Effector memory CD4-positive, alpha-beta T cell (primary cell): ENCODE data around the gene TEKT3.

Experiments used
- DNase-seq, 3 donors: peaks; one replicate each; pipeline ENCODE4 v3.0.0-alpha.2; 2020
- H3K27ac ChIP-seq: 2 replicates; pipeline ENCODE4 v1.7.0; 2013; ENCODE audit warnings: mild to moderate bottlenecking, low read length, moderate library complexity; ENCODE audit not compliant: insufficient read depth, poor library complexity, severe bottlenecking
- H3K27me3 ChIP-seq: replicated peaks from 2 replicates; pipeline ENCODE4 v1.7.0; 2013; ENCODE audit warnings: mild to moderate bottlenecking, low read length; ENCODE audit not compliant: insufficient read depth, control insufficient read depth, poor library complexity, severe bottlenecking
- H3K36me3 ChIP-seq: 2 replicates; pipeline ENCODE4 v1.7.0; 2013; ENCODE audit warnings: mild to moderate bottlenecking, low read length, moderate library complexity; ENCODE audit not compliant: control insufficient read depth, insufficient read depth
- H3K4me1 ChIP-seq: 2 replicates; pipeline ENCODE4 v1.7.0; 2013; ENCODE audit warnings: low read length, mild to moderate bottlenecking; ENCODE audit not compliant: control insufficient read depth, insufficient read depth, poor library complexity, severe bottlenecking
- H3K4me3 ChIP-seq: 2 replicates; pipeline ENCODE4 v1.7.0; 2013; ENCODE audit warnings: low read length, low read depth, mild to moderate bottlenecking; ENCODE audit not compliant: insufficient read depth, poor library complexity, severe bottlenecking
- H3K9me3 ChIP-seq: 2 replicates; pipeline ENCODE4 v1.7.0; 2013; ENCODE audit warnings: mild to moderate bottlenecking, low read length, moderate library complexity; ENCODE audit not compliant: control insufficient read depth

Gene TEKT3

GRCh38 chr17:15287538-15288267 lies 53.7 kb downstream of the TEKT3 start:
- no peak for DNase-seq
- H3K4me1 ChIP-seq, result no peaks in the 10 kb centered on the region
- no peak overlapping the region for H3K27ac ChIP-seq
- no peaks in the 10 kb centered on the region for H3K9me3 ChIP-seq
- no peaks in the 10 kb centered on the region for H3K36me3 ChIP-seq
- no peaks in the 10 kb centered on the region for H3K27me3 ChIP-seq
- H3K4me3 ChIP-seq, result no peak overlapping the region

DNA sequence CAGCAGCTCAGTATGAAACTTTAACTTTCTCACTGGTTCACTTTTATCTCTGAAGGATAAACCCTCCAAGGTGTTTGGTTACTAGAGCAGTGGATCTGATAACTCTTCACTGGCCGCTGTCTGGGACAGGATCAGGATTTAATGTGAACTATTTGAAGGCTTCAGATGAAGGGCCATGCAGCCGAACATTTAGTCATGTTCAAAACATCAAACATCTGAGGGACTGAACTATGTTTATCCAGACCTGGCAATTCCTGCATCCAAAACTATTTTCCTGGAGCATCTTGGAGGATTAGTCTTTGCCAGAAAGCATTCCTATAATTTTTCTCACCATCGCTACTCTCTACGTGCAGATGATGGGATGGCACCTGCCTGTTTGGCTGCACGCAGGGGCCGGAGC lies 55.9 kb downstream of the TEKT3 start:
- Histone ChIP-seq H3K4me1 (no peaks in the 10 kb centered on the region), H3K27me3 (no peaks in the 10 kb centered on the region), H3K36me3 (no peaks in the 10 kb centered on the region), H3K4me3 (no peak overlapping the region), H3K9me3 (no peaks in the 10 kb centered on the region), H3K27ac (no peak overlapping the region)
- DNase-seq, result no peak

DNA sequence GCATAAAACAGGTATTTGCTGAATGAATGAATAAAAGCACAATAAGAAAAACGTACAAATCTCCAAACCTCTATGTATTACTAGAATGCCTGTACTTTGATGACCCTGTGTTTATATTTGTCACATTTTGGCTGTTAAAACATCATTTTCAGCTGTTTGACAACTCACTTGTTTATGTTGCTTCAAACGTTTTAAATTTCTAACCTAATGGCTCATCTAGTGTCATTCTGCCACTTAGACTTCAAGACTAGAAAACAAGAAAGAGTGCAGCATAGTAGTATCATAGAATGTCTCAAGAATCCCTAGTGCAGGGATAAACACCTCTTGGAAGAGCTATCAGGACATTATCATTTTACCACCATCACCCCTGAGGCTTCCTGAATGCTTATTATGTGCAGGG lies 56.9 kb downstream of the TEKT3 start:
- Histone ChIP-seq H3K27me3 (no peaks in the 10 kb centered on the region), H3K9me3 (no peaks in the 10 kb centered on the region), H3K27ac (no peak overlapping the region), H3K4me1 (no peaks in the 10 kb centered on the region), H3K4me3 (no peak overlapping the region), H3K36me3 (no peaks in the 10 kb centered on the region)
- no peak for DNase-seq

- Histone ChIP-seq H3K9me3 (no peaks in the 10 kb centered on the region), H3K4me1 (no peaks in the 10 kb centered on the region), H3K4me3 (no peak overlapping the region), H3K27me3 (no peaks in the 10 kb centered on the region), H3K27ac (no peak overlapping the region), H3K36me3 (no peaks in the 10 kb centered on the region)
- no peak for DNase-seq
These were observed 57.3 kb downstream of the TEKT3 start for GRCh38 chr17:15284107-15284506.

- H3K4me1 ChIP-seq, result no peaks in the 10 kb centered on the region
- no peaks in the 10 kb centered on the region for H3K36me3 ChIP-seq
- no peaks in the 10 kb centered on the region for H3K27me3 ChIP-seq
- DNase-seq, result no peak
- no peak overlapping the region for H3K27ac ChIP-seq
- H3K4me3 ChIP-seq, result no peak overlapping the region
- no peaks in the 10 kb centered on the region for H3K9me3 ChIP-seq
These were observed 59.5 kb downstream of the TEKT3 start for GRCh38 chr17:15281909-15282308.

DNA sequence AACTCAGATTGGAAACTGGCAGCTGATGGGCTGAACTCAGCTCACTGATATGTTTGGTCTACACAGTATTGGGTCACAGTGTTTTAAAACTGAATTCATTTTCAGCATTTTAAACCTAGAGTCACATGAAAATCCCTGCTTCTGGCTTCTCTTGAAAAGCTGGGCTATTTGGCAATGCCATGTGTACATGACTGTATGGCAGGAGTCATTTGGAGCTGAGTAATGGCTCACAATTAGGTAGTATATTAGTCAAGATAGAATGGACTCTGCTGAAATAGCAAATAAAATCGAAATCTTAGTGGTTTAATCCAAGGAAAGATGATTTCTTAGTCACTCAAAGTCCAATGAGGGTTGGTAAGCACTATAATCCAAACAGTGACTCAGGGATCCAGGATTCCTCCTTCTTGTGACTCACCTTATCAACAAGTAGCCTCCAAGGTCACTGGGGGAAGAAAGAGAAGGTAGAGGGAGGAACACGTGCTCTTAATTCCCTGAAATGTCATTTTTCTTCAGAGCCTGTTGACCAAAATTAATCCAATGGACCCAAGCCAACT lies 62.4 kb downstream of the TEKT3 start:
- Histone ChIP-seq H3K27ac (no peak overlapping the region), H3K4me1 (no peaks in the 10 kb centered on the region), H3K4me3 (no peak overlapping the region), H3K9me3 (no peaks in the 10 kb centered on the region), H3K36me3 (no peaks in the 10 kb centered on the region), H3K27me3 (no peaks in the 10 kb centered on the region)
- DNase-seq, result no peak

GRCh38 chr17:15278380-15278779 lies 63.0 kb downstream of the TEKT3 start:
- H3K27me3 ChIP-seq, result no peaks in the 10 kb centered on the region
- no peak overlapping the region for H3K4me3 ChIP-seq
- H3K36me3 ChIP-seq, result no peaks in the 10 kb centered on the region
- H3K27ac ChIP-seq, result no peak overlapping the region
- H3K9me3 ChIP-seq, result no peaks in the 10 kb centered on the region
- DNase-seq, result no peak
- H3K4me1 ChIP-seq, result no peaks in the 10 kb centered on the region

DNA sequence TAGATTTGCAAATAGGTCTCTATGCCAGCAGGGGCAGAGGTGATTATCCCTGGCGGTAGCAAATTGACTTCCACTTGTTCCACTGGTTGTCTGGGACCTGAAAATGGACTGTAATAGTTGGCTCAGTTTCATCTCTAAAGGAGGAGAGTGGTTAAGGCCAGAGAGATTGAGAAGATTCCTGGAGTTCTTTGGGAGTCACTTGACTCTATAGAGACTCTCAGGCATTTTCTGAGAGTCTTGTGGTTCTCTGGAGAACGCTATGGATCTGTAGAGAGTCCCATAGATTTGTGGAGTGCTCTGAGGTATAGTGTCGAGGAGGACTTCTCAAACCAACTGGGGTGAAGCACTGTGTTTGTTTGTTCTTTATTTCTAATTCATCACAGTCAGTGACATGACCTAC lies 67.4 kb downstream of the TEKT3 start:
- Histone ChIP-seq H3K4me3 (no peak overlapping the region), H3K4me1 (no peaks in the 10 kb centered on the region), H3K27ac (no peak overlapping the region), H3K36me3 (no peaks in the 10 kb centered on the region), H3K9me3 (no peaks in the 10 kb centered on the region), H3K27me3 (no peaks in the 10 kb centered on the region)
- DNase-seq, result no peak

- H3K36me3 ChIP-seq, result no peaks in the 10 kb centered on the region
- H3K9me3 ChIP-seq, result no peaks in the 10 kb centered on the region
- no peak overlapping the region for H3K27ac ChIP-seq
- H3K27me3 ChIP-seq, result no peaks in the 10 kb centered on the region
- no peak overlapping the region for H3K4me3 ChIP-seq
- no peak for DNase-seq
- no peaks in the 10 kb centered on the region for H3K4me1 ChIP-seq
These were observed 68.1 kb downstream of the TEKT3 start for GRCh38 chr17:15273141-15273793.

DNA sequence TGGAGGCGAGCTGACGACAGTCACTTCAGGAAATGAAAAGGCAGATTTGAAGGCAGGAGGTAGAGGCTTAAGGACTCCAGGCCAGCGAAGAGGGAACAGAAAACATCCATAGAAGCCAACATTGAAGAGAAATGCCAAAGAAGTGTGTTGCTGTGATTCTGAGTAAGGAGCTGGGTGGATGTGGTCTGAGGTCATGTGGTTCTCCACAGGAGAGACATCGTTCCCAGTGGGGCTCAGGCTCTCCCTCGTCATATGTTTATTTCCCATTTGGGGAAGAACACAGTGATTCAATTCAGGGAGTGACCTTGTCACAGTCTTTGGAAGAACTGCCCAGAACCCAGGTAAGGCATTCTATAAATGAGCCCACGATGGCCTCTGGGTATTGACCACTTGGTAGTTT lies 69.7 kb downstream of the TEKT3 start:
- no peaks in the 10 kb centered on the region for H3K9me3 ChIP-seq
- DNase-seq, result no peak
- no peaks in the 10 kb centered on the region for H3K4me1 ChIP-seq

More for the DNA sequence above, 69.7 kb downstream of the TEKT3 start:
- no peaks in the 10 kb centered on the region for H3K36me3 ChIP-seq
- no peak overlapping the region for H3K4me3 ChIP-seq
- H3K27ac ChIP-seq, result no peak overlapping the region
- no peaks in the 10 kb centered on the region for H3K27me3 ChIP-seq
